GM12874 (cell line): ENCODE data around the gene GJD3.

Experiments used
- TF ChIP-seq, protein P1 (sequence below): IDR thresholded peaks from 2 replicates; pipeline ENCODE4 v1.5.1; 2011; ENCODE audit warnings: low read depth, mild to moderate bottlenecking, control low read depth, low read length, moderate library complexity; ENCODE audit not compliant: insufficient read depth

GJD3 gene

DNA sequence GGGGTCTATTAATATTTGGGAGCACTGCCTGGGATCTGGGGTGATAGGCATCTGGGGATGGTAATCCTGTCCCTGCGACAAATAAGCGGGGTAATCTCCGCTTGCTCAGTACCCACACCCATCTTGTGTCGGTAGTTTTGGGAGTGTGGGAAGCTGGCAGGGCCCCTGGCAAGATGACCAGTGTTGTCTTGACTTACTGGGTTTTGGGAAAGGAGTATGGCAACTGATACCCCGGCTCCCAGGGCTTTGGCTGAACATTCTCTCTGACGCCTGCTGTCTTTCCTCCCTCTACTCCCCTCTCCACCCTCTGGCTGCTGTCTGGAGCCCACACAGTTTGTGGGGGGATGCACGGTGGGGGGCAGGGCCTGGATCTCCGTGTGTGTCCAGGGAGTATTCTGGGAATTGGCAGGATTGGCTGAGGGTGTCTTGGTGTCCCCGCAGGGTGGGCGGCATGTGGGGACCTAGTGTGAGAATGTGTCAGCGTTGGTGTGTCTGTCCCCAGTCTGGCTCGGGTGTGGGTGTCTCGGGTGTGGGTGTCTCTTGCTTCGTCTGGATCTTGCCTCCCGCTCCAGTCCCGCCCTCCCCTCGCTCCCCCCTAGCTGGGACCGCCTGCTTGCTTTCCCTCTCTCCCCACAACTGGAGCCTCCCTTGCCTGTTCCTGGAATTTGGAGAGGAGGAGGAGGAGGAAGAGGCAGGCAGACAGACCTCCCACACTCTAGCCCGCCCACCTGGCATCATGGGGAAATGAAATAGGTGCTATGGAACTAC, 43.6 kb downstream of the GJD3 start:
- TF ChIP-seq, protein P1, sequence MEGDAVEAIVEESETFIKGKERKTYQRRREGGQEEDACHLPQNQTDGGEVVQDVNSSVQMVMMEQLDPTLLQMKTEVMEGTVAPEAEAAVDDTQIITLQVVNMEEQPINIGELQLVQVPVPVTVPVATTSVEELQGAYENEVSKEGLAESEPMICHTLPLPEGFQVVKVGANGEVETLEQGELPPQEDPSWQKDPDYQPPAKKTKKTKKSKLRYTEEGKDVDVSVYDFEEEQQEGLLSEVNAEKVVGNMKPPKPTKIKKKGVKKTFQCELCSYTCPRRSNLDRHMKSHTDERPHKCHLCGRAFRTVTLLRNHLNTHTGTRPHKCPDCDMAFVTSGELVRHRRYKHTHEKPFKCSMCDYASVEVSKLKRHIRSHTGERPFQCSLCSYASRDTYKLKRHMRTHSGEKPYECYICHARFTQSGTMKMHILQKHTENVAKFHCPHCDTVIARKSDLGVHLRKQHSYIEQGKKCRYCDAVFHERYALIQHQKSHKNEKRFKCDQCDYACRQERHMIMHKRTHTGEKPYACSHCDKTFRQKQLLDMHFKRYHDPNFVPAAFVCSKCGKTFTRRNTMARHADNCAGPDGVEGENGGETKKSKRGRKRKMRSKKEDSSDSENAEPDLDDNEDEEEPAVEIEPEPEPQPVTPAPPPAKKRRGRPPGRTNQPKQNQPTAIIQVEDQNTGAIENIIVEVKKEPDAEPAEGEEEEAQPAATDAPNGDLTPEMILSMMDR: no peak

DNA sequence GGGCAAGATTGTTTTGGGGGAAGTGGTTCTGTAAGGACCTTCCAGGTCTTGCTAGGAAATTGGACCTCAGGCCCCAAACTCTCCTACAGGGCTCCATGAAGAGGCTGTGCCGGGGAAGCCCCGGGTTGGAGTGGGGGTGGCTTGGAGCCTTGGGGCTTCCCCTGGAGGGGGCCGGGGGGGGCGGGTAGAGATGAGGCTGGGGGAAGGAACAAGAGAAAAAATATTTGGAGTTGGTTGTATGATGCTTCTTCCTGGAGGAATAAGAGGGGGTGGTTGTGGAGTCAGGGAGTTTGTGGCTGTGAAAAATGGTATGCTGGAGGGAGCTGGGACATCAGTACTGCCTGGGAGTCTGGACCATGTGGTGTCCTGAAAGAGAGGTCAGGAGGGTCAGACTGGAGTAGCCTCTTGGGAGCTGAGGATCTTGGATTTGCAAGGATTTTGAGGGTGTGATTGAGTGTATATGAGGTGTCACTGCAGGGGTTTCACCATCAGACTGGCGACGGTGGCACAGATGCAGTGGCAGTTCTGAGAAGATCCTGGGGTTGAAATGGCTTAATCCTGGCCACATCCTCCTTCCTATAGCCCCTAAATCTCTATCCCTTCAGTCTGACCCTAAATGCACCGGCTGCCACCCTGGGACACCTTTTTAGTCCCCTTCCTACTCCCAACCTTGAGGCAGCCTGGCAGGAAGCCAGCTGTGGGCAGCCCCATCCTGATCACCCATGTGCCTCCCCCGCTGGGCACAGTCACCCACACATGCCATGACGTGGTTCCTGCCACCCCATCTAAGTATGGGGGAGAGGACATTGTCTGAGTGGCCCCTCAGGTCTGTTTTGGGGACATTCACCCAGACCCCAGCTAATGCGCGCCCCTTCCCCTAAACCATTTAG, 44.6 kb downstream of the GJD3 start:
- TF ChIP-seq, protein P1: no peak

DNA sequence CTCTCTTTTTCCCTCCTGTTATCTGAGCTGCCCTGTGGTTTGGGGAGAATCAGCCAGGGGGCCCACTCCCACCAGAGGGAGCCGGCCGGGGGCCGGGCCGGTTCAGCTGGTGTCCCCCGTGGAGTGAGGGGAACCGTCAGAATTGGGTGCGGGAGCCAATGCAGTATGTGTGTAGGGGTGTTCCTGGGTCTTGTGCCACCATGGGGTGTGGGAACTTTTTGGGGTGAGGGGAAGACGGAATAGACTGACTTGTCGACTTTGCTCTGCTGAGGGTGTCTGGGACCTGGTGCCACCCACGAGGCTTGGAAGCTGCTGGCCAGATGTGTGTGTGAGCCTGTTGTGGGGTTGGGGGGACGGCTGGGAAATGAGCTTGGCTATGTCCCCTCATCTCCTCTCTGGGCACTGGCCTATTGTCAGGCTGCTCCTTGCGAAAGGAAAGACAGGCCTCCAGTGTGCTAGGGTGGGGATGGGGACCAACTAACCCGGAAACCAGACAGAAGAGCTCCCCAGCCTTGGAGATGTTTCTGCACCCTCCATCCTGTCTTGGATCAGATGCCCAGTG, 45.6 kb downstream of the GJD3 start:
- TF ChIP-seq, protein P1: no peak

DNA sequence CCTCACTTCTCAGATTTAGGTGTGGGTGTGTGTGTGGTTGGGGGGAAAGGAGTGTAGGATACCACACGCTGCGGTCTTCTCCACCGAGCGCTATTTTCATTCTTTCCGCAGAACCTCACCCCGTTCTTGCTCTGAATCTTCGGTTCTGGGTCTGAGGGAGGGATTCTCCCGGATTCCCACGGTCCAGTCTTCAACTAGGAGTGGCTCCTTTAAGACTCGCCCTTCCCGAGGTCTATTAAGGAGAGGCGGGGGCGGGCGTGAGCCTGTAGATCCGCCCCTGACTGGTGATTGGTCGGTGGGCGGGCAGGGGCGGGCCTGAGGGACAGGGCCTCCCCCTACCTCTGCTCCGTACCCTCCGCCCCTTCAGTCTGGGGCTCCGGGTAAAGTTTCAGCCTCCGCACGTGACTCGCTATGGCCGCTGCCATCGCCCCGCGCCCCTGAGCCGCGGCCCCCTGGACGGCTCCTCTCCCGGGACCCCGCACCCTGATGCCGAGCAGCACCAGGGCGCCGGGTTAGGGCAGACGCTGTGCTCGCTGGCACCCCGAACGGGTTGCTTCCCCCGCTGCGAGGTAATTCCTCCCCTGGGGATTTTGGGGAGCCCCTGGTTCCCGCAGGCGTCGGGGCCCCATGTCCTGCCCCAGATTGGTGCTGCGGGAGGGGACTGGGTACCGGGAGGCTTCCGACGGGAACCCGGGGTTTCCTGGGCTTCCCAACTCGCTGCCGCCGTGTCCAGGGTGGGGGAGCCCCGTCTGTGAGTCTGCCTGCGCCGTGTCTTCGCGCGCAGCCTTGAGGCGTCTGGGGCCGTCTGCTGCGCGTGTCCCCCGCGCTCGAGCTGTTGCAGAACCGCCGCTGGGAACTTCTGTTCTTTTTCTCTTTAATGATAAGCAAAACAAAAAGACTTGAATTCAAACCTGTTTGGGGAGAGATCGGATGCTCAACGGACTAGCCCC, 46.4 kb downstream of the GJD3 start:
- TF ChIP-seq, protein P1: no peak

DNA sequence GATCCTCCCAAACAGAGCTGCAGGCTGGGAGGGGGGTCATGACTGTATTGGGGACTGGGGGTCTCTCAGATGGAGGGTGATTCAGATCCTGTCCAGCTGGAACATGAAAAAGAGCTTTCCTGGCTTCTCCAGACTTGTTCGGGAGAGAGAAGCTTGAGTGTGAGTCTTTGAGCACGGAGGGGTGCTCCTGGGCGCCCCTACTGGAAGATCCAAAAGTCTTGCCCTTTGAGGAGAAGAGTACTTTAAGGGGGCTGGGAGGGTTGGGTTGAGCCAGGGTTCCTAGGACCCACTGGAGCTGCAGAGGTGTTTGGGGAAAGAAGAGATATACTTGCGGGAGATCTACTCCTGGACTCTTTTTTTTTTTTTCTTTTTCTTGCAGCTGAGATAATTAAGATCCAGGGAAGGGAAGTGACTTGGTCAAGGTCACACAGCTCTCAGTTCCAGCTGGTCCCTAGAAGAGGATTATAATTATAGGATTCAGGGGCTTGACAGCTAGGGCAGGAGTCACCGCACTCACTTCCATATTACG, 47.1 kb downstream of the GJD3 start:
- TF ChIP-seq, protein P1: peak; percentile 77

DNA sequence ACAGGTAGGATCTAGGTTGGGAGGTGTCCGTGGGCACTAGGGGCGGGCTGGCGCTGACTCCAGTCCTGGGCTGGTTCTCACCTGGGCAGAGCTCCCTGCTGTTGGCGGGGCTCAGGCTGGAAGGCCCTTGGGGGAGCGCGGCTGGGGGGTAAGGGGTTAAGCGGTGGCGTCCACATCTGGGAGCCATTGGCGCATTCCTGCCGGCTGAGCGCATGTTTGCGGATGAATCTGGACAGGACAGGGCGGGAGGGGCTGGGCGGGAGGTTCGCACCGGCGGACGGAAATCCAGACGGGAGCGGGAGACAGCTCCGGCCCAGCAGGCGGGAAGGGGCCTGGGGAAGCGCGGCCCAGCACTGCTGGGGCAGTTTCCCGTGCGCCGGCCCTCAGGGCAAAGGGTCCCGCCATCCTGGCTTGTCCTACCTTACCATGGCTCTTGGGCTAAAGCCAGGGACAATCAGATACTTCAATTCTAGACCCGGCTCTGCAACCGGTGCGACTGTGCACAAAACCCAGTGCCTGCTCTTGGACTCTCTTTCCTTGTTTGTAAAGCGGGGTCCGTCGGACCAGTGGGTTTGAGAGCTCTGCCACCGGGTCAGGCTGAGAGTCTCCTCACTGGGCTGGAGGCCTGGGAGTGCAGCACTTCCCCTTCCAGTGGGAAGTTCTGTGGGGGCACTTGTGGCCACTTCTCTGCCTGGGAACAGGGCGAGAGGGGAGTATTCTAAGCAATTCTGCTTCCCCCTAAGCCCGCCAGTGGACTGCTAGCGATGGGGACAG, 47.8 kb downstream of the GJD3 start:
- TF ChIP-seq, protein P1: no peak
